Measurements from ENCODE around the gene JOSD1. TPM values are rescaled to one million over a fixed set of nuclear protein-coding genes. Genes with fewer than 3 reads are reported as not detected.

JOSD1 gene
- total RNA-seq, 2 experiments from 2014 or later = 68.0 to 77.7 TPM

- peaks cover 74% of the 10 kb centered on the region for H3K36me3 Mint-ChIP-seq (ENCODE audit: low read depth)
- H3K4me3 Mint-ChIP-seq = no peak overlapping the region
- no peaks in the 10 kb centered on the region for H3K9me3 Mint-ChIP-seq (ENCODE audit: low read depth)
Measured at GRCh38 chr22:38740116-38740723, 39.5 kb upstream of the JOSD1 start.

GRCh38 chr22:38739300-38740055, 38.7 kb upstream of the JOSD1 start:
- no peaks in the 10 kb centered on the region for H3K27me3 Mint-ChIP-seq
- ChIA-PET CTCF (interaction anchor here (1.1 kb wide), 1 partner anchor 14 kb away, joined by 4 read pairs; no protein-coding TSS in a partner anchor), POLR2A (interaction anchor here (0.6 kb wide), 1 partner anchor 19 kb away, joined by 3 read pairs; no protein-coding TSS in a partner anchor)
- DNase-seq (no peak), ATAC-seq (no peak)
- peaks cover 31% of the 10 kb centered on the region for H3K4me1 Mint-ChIP-seq
- H3K9me3 Mint-ChIP-seq (ENCODE audit: low read depth) = no peaks in the 10 kb centered on the region
- intact Hi-C loops (cut with DNase I, micrococcal nuclease) = loop anchor here in 1 of 2 experiments (2.0 kb wide), 1 partner anchor 25 kb away; no protein-coding TSS in a partner anchor
- H3K27ac Mint-ChIP-seq = no peak overlapping the region
- no peak overlapping the region for H3K4me3 Mint-ChIP-seq
- H3K36me3 Mint-ChIP-seq (ENCODE audit: low read depth) = peaks cover 73% of the 10 kb centered on the region

More at GRCh38 chr22:38740116-38740723, 39.5 kb upstream of the JOSD1 start:
- ChIA-PET CTCF (interaction anchor here (0.6 to 1.1 kb wide), 2 partner anchors 15 to 29 kb away, joined by 4 to 5 read pairs; no protein-coding TSS in a partner anchor), POLR2A (interaction anchor here (0.6 kb wide), 1 partner anchor 686 kb away, joined by 3 read pairs; no protein-coding TSS in a partner anchor)
- ATAC-seq (no peak), DNase-seq (no peak)
- peaks cover 29% of the 10 kb centered on the region for H3K4me1 Mint-ChIP-seq
- intact Hi-C loops (cut with DNase I, micrococcal nuclease) = loop anchor here in 1 of 2 experiments (2.0 kb wide), 1 partner anchor 25 kb away; no protein-coding TSS in a partner anchor
- H3K27me3 Mint-ChIP-seq = no peaks in the 10 kb centered on the region
- H3K27ac Mint-ChIP-seq = no peak overlapping the region

- intact Hi-C loops (cut with DNase I, micrococcal nuclease) = no loop called here
- H3K4me1 Mint-ChIP-seq = peaks cover 34% of the 10 kb centered on the region
- no peaks in the 10 kb centered on the region for H3K27me3 Mint-ChIP-seq
- no peak for ATAC-seq
- ChIA-PET CTCF (no interaction called here), POLR2A (interaction anchor here (0.9 to 1.1 kb wide), 2 partner anchors 13 to 14 kb away, joined by 3 read pairs; no protein-coding TSS in a partner anchor)
- H3K36me3 Mint-ChIP-seq (ENCODE audit: low read depth) = peaks cover 77% of the 10 kb centered on the region
- no peak for DNase-seq
- H3K4me3 Mint-ChIP-seq = no peak overlapping the region
- no peaks in the 10 kb centered on the region for H3K9me3 Mint-ChIP-seq (ENCODE audit: low read depth)
- peak overlapping the region; percentile 64 for H3K27ac Mint-ChIP-seq
Measured at GRCh38 chr22:38738475-38739070, 37.8 kb upstream of the JOSD1 start.

DNA sequence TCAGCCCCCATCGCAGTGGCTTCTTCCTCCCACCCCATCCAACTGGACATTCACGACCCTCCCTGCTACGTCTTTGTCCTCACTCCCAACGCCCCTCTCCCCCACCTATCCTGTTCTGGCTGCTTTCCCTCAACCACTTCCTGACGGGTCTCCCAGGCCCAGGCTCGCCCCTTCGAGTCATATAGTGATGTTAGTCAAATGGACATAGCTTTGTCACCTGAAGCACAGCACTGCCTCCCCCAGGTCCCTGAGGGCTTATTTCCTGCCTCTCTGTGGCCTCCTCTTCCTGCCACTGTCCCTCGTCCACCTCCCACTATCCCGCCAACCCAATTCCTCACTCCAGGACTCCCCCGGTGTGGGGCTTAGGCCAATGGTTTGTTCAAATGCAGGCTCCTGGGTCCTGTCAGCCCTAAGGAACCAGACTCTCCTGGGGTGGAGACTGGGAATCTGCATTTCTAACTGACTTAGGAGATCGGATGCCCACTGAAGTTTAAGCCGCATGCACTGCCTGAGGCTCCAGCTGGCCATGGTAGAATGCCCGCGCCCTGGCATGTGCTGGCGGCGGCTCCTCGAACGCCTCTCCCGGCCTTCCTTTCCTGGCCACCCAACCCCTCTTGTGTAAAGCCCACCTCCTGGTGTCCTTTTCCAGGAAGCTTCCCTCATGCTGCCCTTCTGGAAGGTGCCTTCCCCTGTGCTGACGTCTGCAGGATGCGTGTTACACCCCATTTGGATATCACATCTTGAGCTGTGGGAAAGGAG, 36.7 kb upstream of the JOSD1 start:
- Mint-ChIP-seq H3K9me3 (ENCODE audit: low read depth) (no peaks in the 10 kb centered on the region), H3K27ac (peak overlapping the region; percentile 80), H3K4me1 (peaks cover 37% of the 10 kb centered on the region), H3K27me3 (no peaks in the 10 kb centered on the region), H3K4me3 (no peak overlapping the region), H3K36me3 (ENCODE audit: low read depth) (peaks cover 71% of the 10 kb centered on the region)
- intact Hi-C loops (cut with DNase I, micrococcal nuclease) = no loop called here
- ATAC-seq (no peak), DNase-seq (no peak)
- ChIA-PET CTCF (no interaction called here), POLR2A (interaction anchor here (0.9 to 1.1 kb wide), 2 partner anchors 14 to 15 kb away, joined by 3 read pairs; no protein-coding TSS in a partner anchor)

- peak overlapping the region; percentile 70 for H3K27ac Mint-ChIP-seq
Measured at GRCh38 chr22:38736257-38736570, 35.5 kb upstream of the JOSD1 start.

DNA sequence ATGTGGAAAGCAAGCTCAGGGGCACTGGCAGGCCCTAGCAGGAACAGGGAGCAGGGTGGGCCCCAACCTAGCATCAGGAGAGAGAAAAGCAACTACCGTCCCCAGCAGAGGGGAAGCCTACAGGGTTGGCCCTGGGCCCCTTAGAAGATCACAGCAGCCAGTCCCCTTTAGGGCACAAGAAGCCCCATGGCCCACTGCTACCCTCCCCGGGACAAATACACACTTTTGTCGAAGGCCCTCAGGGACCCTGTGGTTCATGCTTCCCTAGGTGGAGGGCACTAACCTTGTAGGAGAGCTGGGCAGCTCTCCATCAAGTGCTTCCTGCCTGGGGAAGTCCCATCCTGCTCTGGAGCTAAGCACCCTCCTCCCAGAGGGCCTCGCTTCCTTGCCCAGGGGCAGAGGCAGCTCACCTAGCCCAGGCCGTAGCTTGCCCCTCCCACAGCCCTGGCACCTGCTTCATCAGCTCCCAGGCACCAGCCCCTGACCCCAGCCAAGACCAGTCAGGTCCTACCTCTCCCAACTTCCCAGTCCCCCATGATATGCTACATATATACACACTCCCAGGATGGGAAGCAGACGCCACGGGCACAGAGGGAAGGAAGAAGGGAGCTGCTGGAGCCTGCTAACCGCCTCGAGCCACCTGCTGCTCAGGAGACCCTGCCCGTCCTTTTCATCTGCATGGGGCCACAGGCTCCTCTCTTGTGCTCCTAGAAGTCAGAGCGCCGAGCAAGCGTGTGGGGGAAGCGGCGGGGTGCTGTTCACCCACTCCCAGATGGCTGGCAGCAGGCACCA, 34.9 kb upstream of the JOSD1 start:
- peak overlapping the region; percentile 70 for H3K27ac Mint-ChIP-seq
- peaks cover 35% of the 10 kb centered on the region for H3K4me1 Mint-ChIP-seq
- peaks cover 58% of the 10 kb centered on the region for H3K36me3 Mint-ChIP-seq (ENCODE audit: low read depth)
- H3K27me3 Mint-ChIP-seq = no peaks in the 10 kb centered on the region
- POLR2A ChIA-PET = interaction anchor here (0.6 to 2.2 kb wide), 4 partner anchors 12 to 1220 kb away, joined by 3 to 8 read pairs (median 3); no protein-coding TSS in a partner anchor
- CTCF ChIA-PET = interaction anchor here (0.7 to 4.5 kb wide), 5 partner anchors 11 to 21 kb away, joined by 3 to 34 read pairs (median 3); no protein-coding TSS in a partner anchor
- ATAC-seq (peak; percentile 42), DNase-seq (peak; percentile 50)
- no peak overlapping the region for H3K4me3 Mint-ChIP-seq
- intact Hi-C loops (cut with DNase I, micrococcal nuclease) = no loop called here
- H3K9me3 Mint-ChIP-seq (ENCODE audit: low read depth) = no peaks in the 10 kb centered on the region

More at GRCh38 chr22:38736257-38736570, 35.5 kb upstream of the JOSD1 start:
- CTCF ChIA-PET = interaction anchor here (0.7 to 4.5 kb wide), 2 partner anchors 13 to 15 kb away, joined by 3 to 34 read pairs; no protein-coding TSS in a partner anchor
- ATAC-seq (peak; percentile 21), DNase-seq (peak; percentile 56)
- Mint-ChIP-seq H3K27me3 (no peaks in the 10 kb centered on the region), H3K4me3 (no peak overlapping the region), H3K4me1 (peaks cover 35% of the 10 kb centered on the region), H3K36me3 (ENCODE audit: low read depth) (peaks cover 60% of the 10 kb centered on the region), H3K9me3 (ENCODE audit: low read depth) (no peaks in the 10 kb centered on the region)
- POLR2A ChIA-PET = interaction anchor here (0.6 to 2.2 kb wide), 3 partner anchors 12 to 293 kb away, joined by 3 to 8 read pairs (median 3); no protein-coding TSS in a partner anchor
- intact Hi-C loops (cut with DNase I, micrococcal nuclease) = no loop called here

GRCh38 chr22:38735126-38735464, 34.4 kb upstream of the JOSD1 start:
- no peak for DNase-seq
- CTCF ChIA-PET = interaction anchor here (0.7 to 4.5 kb wide), 4 partner anchors 12 to 20 kb away, joined by 3 to 34 read pairs (median 14); no protein-coding TSS in a partner anchor
- no peaks in the 10 kb centered on the region for H3K27me3 Mint-ChIP-seq
- POLR2A ChIA-PET = interaction anchor here (0.6 to 2.2 kb wide), 3 partner anchors 11 to 1219 kb away, joined by 3 to 8 read pairs (median 3); no protein-coding TSS in a partner anchor
- peak overlapping the region; percentile 70 for H3K27ac Mint-ChIP-seq
- no peak for ATAC-seq
- peaks cover 35% of the 10 kb centered on the region for H3K4me1 Mint-ChIP-seq
- peaks cover 61% of the 10 kb centered on the region for H3K36me3 Mint-ChIP-seq (ENCODE audit: low read depth)
- intact Hi-C loops (cut with DNase I, micrococcal nuclease) = no loop called here
- H3K4me3 Mint-ChIP-seq = no peak overlapping the region
- H3K9me3 Mint-ChIP-seq (ENCODE audit: low read depth) = no peaks in the 10 kb centered on the region

- H3K4me1 Mint-ChIP-seq = peaks cover 35% of the 10 kb centered on the region
- H3K9me3 Mint-ChIP-seq (ENCODE audit: low read depth) = no peaks in the 10 kb centered on the region
- DNase-seq (no peak), ATAC-seq (no peak)
- intact Hi-C loops (cut with DNase I, micrococcal nuclease) = no loop called here
- H3K36me3 Mint-ChIP-seq (ENCODE audit: low read depth) = peaks cover 59% of the 10 kb centered on the region
- CTCF ChIA-PET = interaction anchor here (0.9 to 4.5 kb wide), 4 partner anchors 8 to 29 kb away, joined by 4 to 34 read pairs (median 18); partner anchors contain the start of gene GTPBP1
- POLR2A ChIA-PET = interaction anchor here (0.6 to 2.2 kb wide), 3 partner anchors 11 to 1219 kb away, joined by 3 to 10 read pairs (median 8); no protein-coding TSS in a partner anchor
- H3K27ac Mint-ChIP-seq = peak overlapping the region; percentile 73
- no peaks in the 10 kb centered on the region for H3K27me3 Mint-ChIP-seq
- H3K4me3 Mint-ChIP-seq = peak overlapping the region; percentile 33
Measured at GRCh38 chr22:38734421-38735100, 33.8 kb upstream of the JOSD1 start.

GRCh38 chr22:38733724-38734381, 33.1 kb upstream of the JOSD1 start:
- intact Hi-C loops (cut with DNase I, micrococcal nuclease) = no loop called here
- ChIA-PET POLR2A (interaction anchor here (1.2 to 2.2 kb wide), 2 partner anchors 10 to 18 kb away, joined by 8 to 10 read pairs; no protein-coding TSS in a partner anchor), CTCF (interaction anchor here (0.7 to 4.5 kb wide), 8 partner anchors 9 to 125 kb away, joined by 3 to 34 read pairs (median 4); partner anchors contain the start of gene GTPBP1)

More at GRCh38 chr22:38733724-38734381, 33.1 kb upstream of the JOSD1 start:
- Mint-ChIP-seq H3K27me3 (no peaks in the 10 kb centered on the region), H3K4me1 (peaks cover 35% of the 10 kb centered on the region), H3K27ac (peak overlapping the region; percentile 73), H3K36me3 (ENCODE audit: low read depth) (peaks cover 60% of the 10 kb centered on the region), H3K9me3 (ENCODE audit: low read depth) (no peaks in the 10 kb centered on the region), H3K4me3 (no peak overlapping the region)
- DNase-seq (no peak), ATAC-seq (peak; percentile 10)

All from activated CD4-positive, alpha-beta T cell treated with anti-CD3 and anti-CD28 coated beads for 36 hours (primary cell).